K562 (cell line): ENCODE data around the gene GATC. TPM values are rescaled to one million over a fixed set of nuclear protein-coding genes. Genes with fewer than 3 reads are reported as not detected.

Experiments
- ARHGAP35 ChIP-seq: fragments of 450-650 bp; IDR thresholded peaks from 2 replicates; pipeline ENCODE4 v1.6.1; 2018; ENCODE audit not compliant: partially characterized antibody
- CBX5 ChIP-seq: IDR thresholded peaks from 2 replicates; pipeline ENCODE4 v1.6.1; 2014; ENCODE audit warnings: low read depth, borderline replicate concordance
- CREBBP ChIP-seq: IDR thresholded peaks from one replicate; pipeline ENCODE4 v1.6.1; 2012; ENCODE audit warnings: low read depth, mild to moderate bottlenecking, control low read depth, inconsistent platforms, low read length
- DEAF1 ChIP-seq: fragments of 450-650 bp; formaldehyde crosslinking; IDR thresholded peaks from 2 replicates; pipeline ENCODE4 v1.4.0; 2020; ENCODE audit warnings: mild to moderate bottlenecking, moderate library complexity
- FOSL1 ChIP-seq: fragments of 200-800 bp; sonication (Bioruptor generic); conservative IDR thresholded peaks from 2 replicates; pipeline ENCODE4 v1.6.1; 2016; ENCODE audit warnings: missing genetic modification characterization, missing compliant biosample characterization
- MGA ChIP-seq: fragments of 450-650 bp; IDR thresholded peaks from 2 replicates; pipeline ENCODE4 v1.6.1; 2016; ENCODE audit warnings: mild to moderate bottlenecking, moderate library complexity
- NEUROD1 ChIP-seq: fragments of 150-350 bp; IDR thresholded peaks from 2 replicates; pipeline ENCODE4 v1.6.1; 2014; ENCODE audit warnings: borderline replicate concordance, low read length, low read depth; ENCODE audit not compliant: partially characterized antibody
- NFIX ChIP-seq: fragments of 250-450 bp; sonication (Bioruptor Pico); IDR thresholded peaks from 2 replicates; pipeline ENCODE4 v1.4.0; 2020; ENCODE audit warnings: low read depth, mild to moderate bottlenecking, moderate library complexity
- TAL1 ChIP-seq: fragments of 450-650 bp; IDR thresholded peaks from 2 replicates; pipeline ENCODE4 v1.6.1; 2016; ENCODE audit warnings: mild to moderate bottlenecking
- TSHZ1 ChIP-seq: fragments of 250-450 bp; sonication (Bioruptor Pico); IDR thresholded peaks from 2 replicates; pipeline ENCODE4 v1.4.0; 2020; ENCODE audit warnings: mild to moderate bottlenecking, moderate library complexity
- ZFP1 ChIP-seq: fragments of 450-650 bp; formaldehyde crosslinking; IDR thresholded peaks from 2 replicates; pipeline ENCODE4 v1.4.0; 2020; ENCODE audit warnings: mild to moderate bottlenecking, mixed read lengths
- polyA plus RNA-seq, 8 experiments: library from polyadenylated mRNA; depleted of rRNA in 4 of 8; stranded (reverse) in 5 of 8; unstranded in 3 of 8; fragments of >200 nt; fragmentation: Nextera tagmentation in 2 of 8; fragmentation: Illumina TruSeq in 1 of 8; extraction: Ambion mirVana in 2 of 8; extraction: Trizol in 1 of 8; gene quantifications; 2 replicates each; pipeline versions ENCODE4 v1.2.1 to v1.2.3, GENCODE V29; 2011 to 2014; ENCODE audit warnings: inconsistent platforms in 1 of 8, missing spikeins in 1 of 8
- total RNA-seq, 7 experiments: library from RNA; depleted of rRNA in 6 of 7; stranded (reverse); fragments of >200 nt in 6 of 7; fragmentation: Illumina TruSeq in 2 of 7; extraction: Trizol in 2 of 7; gene quantifications; 2 replicates each; pipeline versions ENCODE4 v1.2.1 to v1.2.3, GENCODE V29; 2011 to 2021; ENCODE audit warnings: low replicate concordance in 1 of 7

The GATC gene
- total and polyA plus RNA-seq, 9 of the 15 experiments (the other 6 are each of a cell fraction or from before 2014, with no cell fraction given), result 5.8 to 52.6 (median 28.2) TPM

GRCh38 chr12:120481022-120481767 lies 35.0 kb downstream of the GATC start (continued):
- TF ChIP-seq DEAF1 (CRISPR knock-in tag) (no peak), MGA (no peak), TAL1 (peak; percentile 76), ZFP1 (no peak), TSHZ1 (no peak), CBX5 (no peak), FOSL1 (tag) (peak; percentile 55; the same call in 1 of the 2 replicates), NEUROD1 (no peak), CREBBP (no peak), NFIX (CRISPR knock-in tag) (no peak), ARHGAP35 (no peak)
